DMS153 treated with DMSO at 0.1 percent for 48 hours (cell line): Measurements from ENCODE around the gene SLC2A2.

Source experiments
- DNase-seq: peaks from one replicate; lab custom pipeline; 2025; ENCODE audit not compliant: unreplicated experiment; lab: John Stamatoyannopoulos, UW

Gene SLC2A2

GRCh38 chr3:171038342-171038741, 11.8 kb upstream of the SLC2A2 start:
- no peak for DNase-seq

- DNase-seq: no peak
These were observed 2.3 kb upstream of the SLC2A2 start for GRCh38 chr3:171028779-171029232.

GRCh38 chr3:171028025-171028778, 1.7 kb upstream of the SLC2A2 start:
- DNase-seq: peak; percentile 27

- DNase-seq: no peak
These were observed 3.0 kb downstream of the SLC2A2 start for GRCh38 chr3:171023566-171023965.

GRCh38 chr3:171021377-171021776, 5.1 kb downstream of the SLC2A2 start:
- DNase-seq: no peak

GRCh38 chr3:171018156-171018935, 8.2 kb downstream of the SLC2A2 start:
- no peak for DNase-seq

- no peak for DNase-seq
These were observed 12.4 kb downstream of the SLC2A2 start for GRCh38 chr3:171013822-171014748.

GRCh38 chr3:171011873-171012336, 14.6 kb downstream of the SLC2A2 start:
- no peak for DNase-seq

- no peak for DNase-seq
These were observed 15.2 kb downstream of the SLC2A2 start for GRCh38 chr3:171011109-171011872.

GRCh38 chr3:171007316-171007715, 19.2 kb downstream of the SLC2A2 start:
- DNase-seq: no peak

- no peak for DNase-seq
These were observed 20.9 kb downstream of the SLC2A2 start for GRCh38 chr3:171005648-171006047.

- DNase-seq: no peak
These were observed 24.4 kb downstream of the SLC2A2 start for GRCh38 chr3:171001957-171002694.

GRCh38 chr3:171001250-171001893, 25.1 kb downstream of the SLC2A2 start:
- no peak for DNase-seq

- no peak for DNase-seq
These were observed 26.2 kb downstream of the SLC2A2 start for GRCh38 chr3:171000281-171000680.

- no peak for DNase-seq
These were observed 26.7 kb downstream of the SLC2A2 start for GRCh38 chr3:170999737-171000242.

- no peak for DNase-seq
These were observed 28.3 kb downstream of the SLC2A2 start for GRCh38 chr3:170997961-170998913.

- no peak for DNase-seq
These were observed 33.7 kb downstream of the SLC2A2 start for GRCh38 chr3:170992854-170993253.

- DNase-seq: no peak
These were observed 34.9 kb downstream of the SLC2A2 start for GRCh38 chr3:170991664-170992063.
